ENCODE measurements around the gene MECP2. TPM values are rescaled to one million over a fixed set of nuclear protein-coding genes. Genes with fewer than 3 reads are reported as not detected.

MECP2 gene
- total and polyA plus RNA-seq, 2 experiments from 2014 or later: 18.1 to 19.4 TPM

- no peaks in the 10 kb centered on the region for H4K20me1 ChIP-seq (ENCODE audit: insufficient read depth, poor library complexity, severe bottlenecking)
- TF ChIP-seq EZH2phosphoT487 (IDR thresholded peaks at IDR 0.05; ENCODE audit: low read depth, severe bottlenecking, unreplicated experiment) (no peak), EZH2 (IDR thresholded peaks at IDR 0.05; ENCODE audit: borderline replicate concordance) (no peak), CTCF (IDR thresholded peaks at IDR 0.05; ENCODE audit: poor library complexity) (no peak)
- 94% methylated on average over 11 of the region's 11 CpGs for WGBS (ENCODE audit: low lambda C conversion rate, missing lambda C conversion rate)
- H3K9me3 ChIP-seq (ENCODE audit: low read depth): no peaks in the 10 kb centered on the region
- H3K36me3 ChIP-seq (replicated peaks; ENCODE audit: insufficient read depth, low read depth): no peaks in the 10 kb centered on the region
- no peaks in the 10 kb centered on the region for H3K4me1 ChIP-seq (ENCODE audit: insufficient read depth)
- no peak overlapping the region for H3K4me3 ChIP-seq
- peaks cover 18% of the 10 kb centered on the region for H3K79me2 ChIP-seq
- no peak for DNase-seq (ENCODE audit: low spot score)
- no peaks in the 10 kb centered on the region for H3K27me3 ChIP-seq
- no peaks in the 10 kb centered on the region for H3K9me2 ChIP-seq (replicated peaks; ENCODE audit: insufficient read depth)
- no peak overlapping the region for H3K4me2 ChIP-seq
- H2AFZ ChIP-seq: no peak overlapping the region
- no peak overlapping the region for H3K27ac ChIP-seq
Observed at GRCh38 chrX:154032160-154032559, 65.4 kb downstream of the MECP2 start.

- Histone ChIP-seq H2AFZ (no peak overlapping the region), H3K4me1 (ENCODE audit: insufficient read depth) (no peaks in the 10 kb centered on the region), H4K20me1 (ENCODE audit: insufficient read depth, poor library complexity, severe bottlenecking) (no peaks in the 10 kb centered on the region), H3K9me2 (replicated peaks; ENCODE audit: insufficient read depth) (no peaks in the 10 kb centered on the region), H3K4me2 (no peak overlapping the region), H3K36me3 (replicated peaks; ENCODE audit: insufficient read depth, low read depth) (no peaks in the 10 kb centered on the region), H3K9me3 (ENCODE audit: low read depth) (no peaks in the 10 kb centered on the region), H3K79me2 (peaks cover 10% of the 10 kb centered on the region), H3K27me3 (no peaks in the 10 kb centered on the region), H3K4me3 (no peak overlapping the region), H3K27ac (no peak overlapping the region)
- 94% methylated on average over 29 of the region's 29 CpGs for WGBS (ENCODE audit: low lambda C conversion rate, missing lambda C conversion rate)
- TF ChIP-seq EZH2phosphoT487 (IDR thresholded peaks at IDR 0.05; ENCODE audit: low read depth, severe bottlenecking, unreplicated experiment) (no peak), CTCF (IDR thresholded peaks at IDR 0.05; ENCODE audit: poor library complexity) (no peak), EZH2 (IDR thresholded peaks at IDR 0.05; ENCODE audit: borderline replicate concordance) (no peak)
- no peak for DNase-seq (ENCODE audit: low spot score)
Observed at GRCh38 chrX:154030715-154031305, 66.7 kb downstream of the MECP2 start.

- Histone ChIP-seq H3K4me3 (no peak overlapping the region), H3K9me3 (ENCODE audit: low read depth) (no peaks in the 10 kb centered on the region), H4K20me1 (ENCODE audit: insufficient read depth, poor library complexity, severe bottlenecking) (no peaks in the 10 kb centered on the region), H3K9me2 (replicated peaks; ENCODE audit: insufficient read depth) (no peaks in the 10 kb centered on the region), H3K27ac (no peak overlapping the region), H3K27me3 (no peaks in the 10 kb centered on the region), H3K4me1 (ENCODE audit: insufficient read depth) (no peaks in the 10 kb centered on the region), H3K36me3 (replicated peaks; ENCODE audit: insufficient read depth, low read depth) (no peaks in the 10 kb centered on the region), H2AFZ (no peak overlapping the region), H3K4me2 (no peak overlapping the region), H3K79me2 (peaks cover 9% of the 10 kb centered on the region)
- TF ChIP-seq EZH2 (IDR thresholded peaks at IDR 0.05; ENCODE audit: borderline replicate concordance) (no peak), CTCF (IDR thresholded peaks at IDR 0.05; ENCODE audit: poor library complexity) (no peak), EZH2phosphoT487 (IDR thresholded peaks at IDR 0.05; ENCODE audit: low read depth, severe bottlenecking, unreplicated experiment) (no peak)
- no peak for DNase-seq (ENCODE audit: low spot score)
- 87% methylated on average over 20 of the region's 20 CpGs for WGBS (ENCODE audit: low lambda C conversion rate, missing lambda C conversion rate)
Observed at GRCh38 chrX:154030266-154030665, 67.3 kb downstream of the MECP2 start.

All from hepatocyte (in vitro differentiated cells).